Aorta (tissue), 5 donors: ENCODE measurements around the gene FUZ. TPM values are rescaled to one million over a fixed set of nuclear protein-coding genes. Genes with fewer than 3 reads are reported as not detected.

Experiments
- ATAC-seq: fragments of 200-7000 bp; cut with Tn5 transposase; one replicate; pipeline ENCODE4 v1.9.1; 2022; ENCODE audit warnings: moderate library complexity; ENCODE audit not compliant: low FRiP score
- DNase-seq, 2 donors: peaks; one replicate each; pipeline ENCODE4 v3.0.0-alpha.2; 2020
- H3K27ac ChIP-seq, 2 donors: one replicate each; pipeline ENCODE4 v1.5.1; 2013; ENCODE audit warnings: low read length in 2 of 2, mild to moderate bottlenecking in 2 of 2, moderate library complexity in 2 of 2, control low read depth in 1 of 2, inconsistent platforms in 1 of 2, low read depth in 1 of 2
- H3K27me3 ChIP-seq, 2 donors: one replicate each; pipeline ENCODE4 v1.6.1; 2013; ENCODE audit warnings: control low read depth in 1 of 2, low read length in 1 of 2, mild to moderate bottlenecking in 1 of 2, moderate library complexity in 1 of 2; ENCODE audit not compliant: insufficient read depth in 2 of 2, control insufficient read depth in 1 of 2
- H3K36me3 ChIP-seq, 2 donors: one replicate each; pipeline ENCODE4 v1.6.1; 2013; ENCODE audit warnings: control low read depth in 1 of 2, low read length in 1 of 2, mild to moderate bottlenecking in 1 of 2; ENCODE audit not compliant: insufficient read depth in 2 of 2, control insufficient read depth in 1 of 2
- H3K4me1 ChIP-seq, 2 donors: one replicate each; pipeline ENCODE4 v1.6.1; 2013; ENCODE audit warnings: low read length in 2 of 2, control low read depth in 1 of 2, mild to moderate bottlenecking in 1 of 2, moderate library complexity in 1 of 2; ENCODE audit not compliant: insufficient read depth in 2 of 2, control insufficient read depth in 1 of 2
- H3K4me3 ChIP-seq, 2 donors: one replicate each; pipeline ENCODE4 v1.5.1; 2013; ENCODE audit warnings: low read length in 2 of 2, control low read depth in 1 of 2, mild to moderate bottlenecking in 1 of 2
- H3K9me3 ChIP-seq: one replicate; pipeline ENCODE4 v1.6.1; 2013; ENCODE audit warnings: mild to moderate bottlenecking, low read length; ENCODE audit not compliant: control insufficient read depth
- WGBS, 2 donors: extraction: QIAGEN DNeasy Blood & Tissue Kit; methylation state at CpG; one replicate each; pipeline ENCODE4 v1.1.7; 2013; 5-methylcytosine and 5-hydroxymethylcytosine counted together
- intact Hi-C, 2 donors: fragments of 100-400 bp; cut with DNase I; formaldehyde crosslinking; loops; one replicate each; pipeline versions ENCODE4 v1.14.2 to v1.15.0; 2022
- polyA plus RNA-seq, 2 donors: library from polyadenylated mRNA; stranded (reverse); fragments of 200-250 nt; gene quantifications; one replicate each; pipeline ENCODE4 v1.2.3, GENCODE V29; 2013
- total RNA-seq, 2 donors: library from RNA; stranded (reverse); fragmentation: NEBNext Ultra II Directional; extraction: Animal tissue kit (Norgen Biotek cat#: 25700); gene quantifications; one replicate each; pipeline ENCODE4 v1.2.1, GENCODE V29; 2021
- donor health status: healthy with polysubstance abuse.
- donor health status: Bipolar disorder and iron deficiency.
- donor health status: DM: no; HTN: no; CAD: no.
- donor health status: DM: no; HTN: no; CAD: no.
- donor health status: DM: yes; HTN: yes; CAD: no.

The FUZ gene
- total and polyA plus RNA-seq, 4 donors = 9.3 to 27.8 (median 14.8) TPM

DNA sequence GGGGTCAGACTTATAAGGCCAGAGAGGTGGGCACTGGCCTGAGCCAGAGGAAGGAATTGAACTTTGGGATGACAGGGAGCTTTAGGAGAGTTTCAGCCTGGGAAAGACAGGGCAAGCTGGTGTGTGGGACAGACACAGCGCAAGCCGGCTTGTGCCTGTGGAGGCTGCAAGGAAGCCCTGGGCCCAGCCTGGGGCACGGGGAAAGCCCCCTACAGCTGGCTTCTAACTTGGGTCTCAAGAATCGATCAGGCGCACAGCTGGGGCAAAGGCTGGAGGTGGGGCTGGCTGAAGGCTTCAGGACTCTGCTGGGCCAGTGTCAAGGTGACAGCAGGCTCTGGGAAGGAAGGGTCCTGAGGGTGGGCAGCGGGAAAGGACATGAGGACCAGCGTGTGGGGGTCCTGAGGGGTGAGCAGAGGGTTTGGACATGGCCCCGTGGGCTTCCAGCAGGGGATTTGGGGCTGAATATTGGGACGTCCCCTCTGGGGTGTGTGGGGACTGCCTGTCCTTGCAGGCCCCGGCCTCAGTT, 40.8 kb upstream of the FUZ start:
- Histone ChIP-seq H3K27ac (no peak overlapping the region), H3K4me1 (no peaks in the 10 kb centered on the region), H3K4me3 (no peak overlapping the region), H3K9me3 (no peaks in the 10 kb centered on the region), H3K27me3 (no peaks in the 10 kb centered on the region), H3K36me3 (no peaks in the 10 kb centered on the region)
- DNase-seq (no peak), ATAC-seq (no peak)
- whole genome bisulfite sequencing, 2 donors = 84 to 87% methylated on average over 10 of the region's 10 CpGs
- intact Hi-C loops = loop anchor here in 1 of 2 donors (5.0 kb wide), 1 partner anchor 37 kb away; the partner anchor contains the start of gene MED25

- no peaks in the 10 kb centered on the region for H3K9me3 ChIP-seq
- H3K27me3 ChIP-seq = no peaks in the 10 kb centered on the region
- ATAC-seq (no peak), DNase-seq (no peak)
- no peaks in the 10 kb centered on the region for H3K4me1 ChIP-seq
- no peak overlapping the region for H3K27ac ChIP-seq
- 71 to 78% methylated on average over 14 of the region's 14 CpGs for WGBS, 2 donors
- no peak overlapping the region for H3K4me3 ChIP-seq
- H3K36me3 ChIP-seq = no peaks in the 10 kb centered on the region
- intact Hi-C loops = loop anchor here in 1 of 2 donors (5.0 kb wide), 1 partner anchor 35 kb away; the partner anchor contains the start of gene MED25
Measured at GRCh38 chr19:49852631-49853126, 39.6 kb upstream of the FUZ start.

DNA sequence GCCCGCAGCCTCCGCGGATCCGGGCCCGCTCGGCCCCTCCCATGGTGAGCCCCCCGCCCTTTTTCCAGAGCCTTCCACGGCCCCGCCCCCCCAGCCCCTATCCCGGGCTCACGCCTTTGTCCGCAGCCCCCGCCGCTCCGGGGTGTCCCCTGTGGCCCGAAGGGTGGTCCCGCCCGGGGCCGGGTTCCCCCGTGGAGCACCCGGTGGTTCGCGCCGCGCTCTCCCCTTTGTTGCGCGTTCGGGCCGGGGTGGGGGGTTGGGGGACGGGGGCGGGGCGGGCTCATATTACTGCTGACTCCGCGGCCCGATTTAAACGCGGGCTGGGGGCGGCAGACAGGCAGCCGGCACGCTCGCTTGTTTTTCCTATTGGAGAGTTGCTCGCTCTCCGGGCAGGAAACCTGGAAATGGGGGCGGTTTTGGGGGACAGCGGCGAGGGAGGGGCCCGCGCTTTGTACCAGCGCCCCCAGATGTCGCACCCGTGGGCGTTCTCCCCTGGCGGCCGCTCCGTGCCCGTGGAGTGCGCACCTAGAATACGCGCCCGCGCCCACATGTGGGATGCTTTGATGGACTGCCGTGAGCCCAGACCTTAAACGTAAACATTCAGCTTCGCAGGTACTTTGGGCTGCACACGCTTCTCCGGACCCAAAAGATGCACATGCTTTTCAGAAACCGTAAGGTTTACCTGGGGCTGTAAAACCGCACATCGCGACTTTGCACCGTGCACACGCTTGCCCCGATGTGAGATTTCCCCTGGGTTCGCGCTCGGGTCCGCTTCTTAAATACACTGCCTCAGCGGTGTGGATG, 38.6 kb upstream of the FUZ start:
- 0 to 1% methylated on average over 74 to 78 of the region's 78 CpGs for WGBS, 2 donors
- Histone ChIP-seq H3K27me3 (no peaks in the 10 kb centered on the region), H3K4me3 (peak overlapping the region; percentile 93 to 97), H3K9me3 (no peaks in the 10 kb centered on the region), H3K36me3 (no peaks in the 10 kb centered on the region), H3K4me1 (no peaks in the 10 kb centered on the region), H3K27ac (peak overlapping the region in 1 of 2 donors; percentile 84)
- intact Hi-C loops = loop anchor here (2.0 to 5.0 kb wide), 3 partner anchors 15 to 34 kb away; partner anchors contain the start of genes MED25 (in 2 of the 2) and PNKP (in 1 of the 2)
- ATAC-seq = peak; percentile 5
- peak in 1 of 2 donors; percentile 82 for DNase-seq

- Histone ChIP-seq H3K27me3 (no peaks in the 10 kb centered on the region), H3K36me3 (no peaks in the 10 kb centered on the region), H3K4me1 (no peaks in the 10 kb centered on the region), H3K9me3 (no peaks in the 10 kb centered on the region), H3K4me3 (peak within 1 kb of the TSS; percentile 93 to 97), H3K27ac (peak within 1 kb of the TSS; percentile 84 to 99)
- intact Hi-C loops = loop anchor here (2.0 to 5.0 kb wide), 3 partner anchors 16 to 33 kb away; partner anchors contain the start of genes MED25 (in 2 of the 2) and PNKP (in 1 of the 2)
- WGBS, 2 donors = 1% methylated on average over 77 to 98 of the region's 98 CpGs
- ATAC-seq (peak; percentile 96), DNase-seq (peak; percentile 94 to 97)
Measured at GRCh38 chr19:49850487-49851342, 37.6 kb upstream of the FUZ start, which contains the start of gene PTOV1. Gene PTOV1 (plus strand): TSS chr19:49851159.

- Histone ChIP-seq H3K36me3 (no peaks in the 10 kb centered on the region), H3K4me1 (no peaks in the 10 kb centered on the region), H3K4me3 (no peak overlapping the region), H3K9me3 (no peaks in the 10 kb centered on the region), H3K27me3 (no peaks in the 10 kb centered on the region), H3K27ac (no peak overlapping the region)
- ATAC-seq (no peak), DNase-seq (no peak)
- intact Hi-C loops = loop anchor here (2.0 to 5.0 kb wide), 3 partner anchors 17 to 33 kb away; partner anchors contain the start of genes MED25 (in 2 of the 2) and PNKP (in 1 of the 2)
- 62 to 67% methylated on average over 12 of the region's 12 CpGs for WGBS, 2 donors
Measured at GRCh38 chr19:49850221-49850486, 37.1 kb upstream of the FUZ start.

- DNase-seq (no peak), ATAC-seq (no peak)
- Histone ChIP-seq H3K27me3 (no peaks in the 10 kb centered on the region), H3K9me3 (no peaks in the 10 kb centered on the region), H3K36me3 (no peaks in the 10 kb centered on the region), H3K4me1 (no peaks in the 10 kb centered on the region), H3K4me3 (no peak overlapping the region), H3K27ac (no peak overlapping the region)
- intact Hi-C loops = loop anchor here (2.0 to 5.0 kb wide), 3 partner anchors 17 to 32 kb away; partner anchors contain the start of genes MED25 (in 2 of the 2) and PNKP (in 1 of the 2)
- WGBS, 2 donors = 92 to 93% methylated on average over 15 of the region's 15 CpGs
Measured at GRCh38 chr19:49849433-49850220, 36.5 kb upstream of the FUZ start.

DNA sequence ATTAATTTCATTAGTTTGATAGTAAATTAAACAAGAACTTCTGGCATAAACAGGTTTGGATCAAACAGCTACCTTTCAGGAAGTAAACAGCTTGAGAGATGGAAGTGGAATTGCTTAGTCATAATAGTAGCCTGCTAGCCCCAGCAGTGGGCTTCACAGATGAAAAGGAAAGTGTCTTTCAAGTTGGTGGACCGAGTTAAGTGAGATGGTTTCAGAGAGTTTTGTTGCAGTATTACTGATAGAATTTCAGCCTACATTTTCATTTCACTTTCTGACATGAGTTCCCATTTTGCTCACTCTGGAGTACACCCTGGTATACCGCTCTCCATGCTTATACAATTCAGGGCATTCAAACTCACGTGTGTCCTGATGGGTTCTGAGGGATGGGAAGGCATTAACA, 35.8 kb upstream of the FUZ start:
- H3K4me3 ChIP-seq = no peak overlapping the region
- DNase-seq = no peak
- no peak for ATAC-seq
- H3K27ac ChIP-seq = no peak overlapping the region
- no peaks in the 10 kb centered on the region for H3K27me3 ChIP-seq
- 93% methylated on average over 3 of the region's 3 CpGs for WGBS, 2 donors
- no peaks in the 10 kb centered on the region for H3K36me3 ChIP-seq
- no peaks in the 10 kb centered on the region for H3K4me1 ChIP-seq
- intact Hi-C loops = no loop called here
- H3K9me3 ChIP-seq = no peaks in the 10 kb centered on the region
